Fibroblast of lung (primary cell): Measurements from ENCODE around the gene USP36. TPM values are rescaled to one million over a fixed set of nuclear protein-coding genes. Genes with fewer than 3 reads are reported as not detected.

Experiments
- DNase-seq, 2 donors: peaks; one replicate each; pipeline versions ENCODE4 v3.0.0 to v3.0.0-alpha.2; 2010; ENCODE audit warnings: low read depth in 2 of 2
- H2AFZ ChIP-seq: 2 replicates; pipeline ENCODE4 v1.5.1; 2012; ENCODE audit warnings: low read length, control low read depth, inconsistent platforms
- H3K27ac ChIP-seq: 2 replicates; pipeline ENCODE4 v1.5.1; 2011; ENCODE audit warnings: low read length, control low read depth; ENCODE audit not compliant: insufficient read depth
- H3K27me3 ChIP-seq: 2 replicates; pipeline ENCODE4 v1.5.1; 2011; ENCODE audit warnings: mild to moderate bottlenecking, low read length; ENCODE audit not compliant: control insufficient read depth, insufficient read depth
- H3K36me3 ChIP-seq: 2 replicates; pipeline ENCODE4 v1.5.1; 2011; ENCODE audit warnings: low read length; ENCODE audit not compliant: control insufficient read depth, insufficient read depth
- H3K4me1 ChIP-seq: 2 replicates; pipeline ENCODE4 v1.5.1; 2011; ENCODE audit warnings: low read length; ENCODE audit not compliant: control insufficient read depth, insufficient read depth; ENCODE audit errors: extremely low read depth
- H3K4me2 ChIP-seq: 2 replicates; pipeline ENCODE4 v1.5.1; 2011; ENCODE audit warnings: low read length, control low read depth; ENCODE audit not compliant: insufficient read depth; ENCODE audit errors: extremely low read depth
- H3K4me3 ChIP-seq, 4 experiments: fragments of 200-600 bp in 1 of 4; sonication (generic) in 1 of 4; replicated peaks in 1 of 4; 2 replicates each; pipeline ENCODE4 v1.5.1; 2011 to 2016; ENCODE audit warnings: low read length in 4 of 4, low read depth in 3 of 4, mild to moderate bottlenecking in 3 of 4, control low read depth in 2 of 4, inconsistent platforms in 1 of 4, mixed read lengths in 1 of 4; ENCODE audit not compliant: insufficient read depth in 1 of 4; ENCODE audit errors: control extremely low read depth in 1 of 4
- H3K79me2 ChIP-seq: 2 replicates; pipeline ENCODE4 v1.5.1; 2012; ENCODE audit warnings: mild to moderate bottlenecking, low read length, inconsistent platforms; ENCODE audit not compliant: control insufficient read depth, insufficient read depth
- H3K9ac ChIP-seq: 2 replicates; pipeline ENCODE4 v1.5.1; 2011; ENCODE audit warnings: mild to moderate bottlenecking, low read length, control low read depth; ENCODE audit not compliant: insufficient read depth
- H3K9me3 ChIP-seq: 2 replicates; pipeline ENCODE4 v1.5.1; 2012; ENCODE audit warnings: low read depth, low read length; ENCODE audit not compliant: control insufficient read depth, insufficient read depth
- H4K20me1 ChIP-seq: 2 replicates; pipeline ENCODE4 v1.5.1; 2011; ENCODE audit warnings: low read length; ENCODE audit not compliant: control insufficient read depth, insufficient read depth; ENCODE audit errors: extremely low read depth
- EZH2 ChIP-seq: IDR thresholded peaks from 2 replicates; pipeline ENCODE4 v1.5.1; 2012; ENCODE audit warnings: low read length, control low read depth, mild to moderate bottlenecking; ENCODE audit errors: missing control alignments
- polyA plus RNA-seq, 2 donors: library from polyadenylated mRNA; depleted of rRNA in 1 of 2; stranded (reverse) in 1 of 2; unstranded in 1 of 2; fragments of >200 nt; gene quantifications; 2 replicates each; pipeline ENCODE4 v1.2.1, GENCODE V29; 2011 to 2012; ENCODE audit warnings: missing spikeins in 1 of 2
- total RNA-seq: library from RNA; depleted of rRNA; stranded (reverse); fragments of >200 nt; gene quantifications from 2 replicates; pipeline ENCODE4 v1.2.1, GENCODE V29; 2014
- TF ChIP-seq, protein P1 (sequence below), 2 donors: IDR thresholded peaks in 1 of 2; conservative IDR thresholded peaks in 1 of 2; 1 replicate in 1 of 2; 2 replicates in 1 of 2; pipeline ENCODE4 v1.5.1; 2011 to 2012; ENCODE audit warnings: low read length in 2 of 2, control low read depth in 1 of 2, inconsistent platforms in 1 of 2, low read depth in 1 of 2, mild to moderate bottlenecking in 1 of 2

Gene USP36
- total and polyA plus RNA-seq, 2 donors (not counting 1 experiment from before 2014, with no cell fraction given) = 15.4 to 18.3 TPM

DNA sequence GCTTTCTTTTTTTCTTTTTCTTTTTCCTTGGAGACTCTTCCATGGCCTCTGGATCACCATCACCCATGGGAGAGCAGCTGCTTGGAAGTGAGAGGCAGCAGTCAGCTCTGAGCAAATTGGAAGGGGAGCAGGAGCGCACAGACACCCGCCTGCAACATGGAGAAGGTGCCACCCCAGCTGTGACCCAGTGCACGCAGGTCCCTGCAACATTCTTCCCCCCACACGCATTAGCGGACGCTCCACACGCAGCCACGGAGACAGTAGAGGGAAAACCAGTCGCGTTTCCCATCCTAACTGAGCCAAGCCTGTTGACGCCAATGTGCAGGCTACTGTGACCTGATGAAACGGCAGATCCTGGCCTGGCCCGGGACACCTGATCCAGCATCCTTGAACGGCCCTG, 38.2 kb downstream of the USP36 start:
- TF ChIP-seq EZH2 = no peak
- TF ChIP-seq, protein P1, sequence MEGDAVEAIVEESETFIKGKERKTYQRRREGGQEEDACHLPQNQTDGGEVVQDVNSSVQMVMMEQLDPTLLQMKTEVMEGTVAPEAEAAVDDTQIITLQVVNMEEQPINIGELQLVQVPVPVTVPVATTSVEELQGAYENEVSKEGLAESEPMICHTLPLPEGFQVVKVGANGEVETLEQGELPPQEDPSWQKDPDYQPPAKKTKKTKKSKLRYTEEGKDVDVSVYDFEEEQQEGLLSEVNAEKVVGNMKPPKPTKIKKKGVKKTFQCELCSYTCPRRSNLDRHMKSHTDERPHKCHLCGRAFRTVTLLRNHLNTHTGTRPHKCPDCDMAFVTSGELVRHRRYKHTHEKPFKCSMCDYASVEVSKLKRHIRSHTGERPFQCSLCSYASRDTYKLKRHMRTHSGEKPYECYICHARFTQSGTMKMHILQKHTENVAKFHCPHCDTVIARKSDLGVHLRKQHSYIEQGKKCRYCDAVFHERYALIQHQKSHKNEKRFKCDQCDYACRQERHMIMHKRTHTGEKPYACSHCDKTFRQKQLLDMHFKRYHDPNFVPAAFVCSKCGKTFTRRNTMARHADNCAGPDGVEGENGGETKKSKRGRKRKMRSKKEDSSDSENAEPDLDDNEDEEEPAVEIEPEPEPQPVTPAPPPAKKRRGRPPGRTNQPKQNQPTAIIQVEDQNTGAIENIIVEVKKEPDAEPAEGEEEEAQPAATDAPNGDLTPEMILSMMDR (conservative IDR thresholded peaks at IDR 0.05 in 1 of 2, IDR thresholded peaks at IDR 0.05 in 1 of 2; ENCODE audit: low read depth in 1 of 2, low read length in 2 of 2) = no peak
- Histone ChIP-seq H3K4me1 (no peaks in the 10 kb centered on the region), H3K79me2 (no peaks in the 10 kb centered on the region)

DNA sequence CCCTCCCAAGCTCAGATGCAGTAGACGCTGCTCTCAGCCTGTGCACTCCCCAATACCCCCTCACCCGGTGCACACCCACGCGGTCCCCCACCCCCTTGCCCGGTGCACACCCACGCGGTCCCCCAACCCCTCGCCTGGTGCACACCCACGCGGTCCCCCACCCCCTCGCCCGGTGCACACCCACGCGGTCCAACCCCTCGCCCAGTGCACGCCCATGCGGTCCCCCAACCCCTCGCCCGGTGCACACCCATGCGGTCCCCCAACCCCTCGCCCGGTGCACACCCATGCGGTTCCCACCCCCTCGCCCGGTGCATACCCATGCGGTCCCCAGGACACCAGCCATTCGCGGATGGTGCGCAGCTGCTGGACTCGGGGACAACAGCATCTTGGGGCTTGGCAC, 38.6 kb downstream of the USP36 start:
- Histone ChIP-seq H3K9ac (no peak overlapping the region), H2AFZ (no peak overlapping the region), H3K27me3 (no peaks in the 10 kb centered on the region), H4K20me1 (no peaks in the 10 kb centered on the region), H3K9me3 (no peaks in the 10 kb centered on the region), H3K79me2 (no peaks in the 10 kb centered on the region), H3K4me2 (no peak overlapping the region), H3K4me3 (no peak overlapping the region), H3K36me3 (peaks cover 38% of the 10 kb centered on the region), H3K27ac (no peak overlapping the region), H3K4me1 (no peaks in the 10 kb centered on the region)
- TF ChIP-seq EZH2 = no peak
- TF ChIP-seq, protein P1 (conservative IDR thresholded peaks at IDR 0.05 in 1 of 2, IDR thresholded peaks at IDR 0.05 in 1 of 2; ENCODE audit: low read depth in 1 of 2, low read length in 2 of 2) = no peak
- no peak for DNase-seq

More for the DNA sequence above, 38.2 kb downstream of the USP36 start:
- H2AFZ ChIP-seq = no peak overlapping the region
- H4K20me1 ChIP-seq = no peaks in the 10 kb centered on the region
- no peak for DNase-seq
- H3K9ac ChIP-seq = no peak overlapping the region
- H3K27ac ChIP-seq = no peak overlapping the region
- H3K27me3 ChIP-seq = no peaks in the 10 kb centered on the region
- no peaks in the 10 kb centered on the region for H3K9me3 ChIP-seq
- H3K4me2 ChIP-seq = no peak overlapping the region
- H3K4me3 ChIP-seq = no peak overlapping the region
- peaks cover 38% of the 10 kb centered on the region for H3K36me3 ChIP-seq

DNA sequence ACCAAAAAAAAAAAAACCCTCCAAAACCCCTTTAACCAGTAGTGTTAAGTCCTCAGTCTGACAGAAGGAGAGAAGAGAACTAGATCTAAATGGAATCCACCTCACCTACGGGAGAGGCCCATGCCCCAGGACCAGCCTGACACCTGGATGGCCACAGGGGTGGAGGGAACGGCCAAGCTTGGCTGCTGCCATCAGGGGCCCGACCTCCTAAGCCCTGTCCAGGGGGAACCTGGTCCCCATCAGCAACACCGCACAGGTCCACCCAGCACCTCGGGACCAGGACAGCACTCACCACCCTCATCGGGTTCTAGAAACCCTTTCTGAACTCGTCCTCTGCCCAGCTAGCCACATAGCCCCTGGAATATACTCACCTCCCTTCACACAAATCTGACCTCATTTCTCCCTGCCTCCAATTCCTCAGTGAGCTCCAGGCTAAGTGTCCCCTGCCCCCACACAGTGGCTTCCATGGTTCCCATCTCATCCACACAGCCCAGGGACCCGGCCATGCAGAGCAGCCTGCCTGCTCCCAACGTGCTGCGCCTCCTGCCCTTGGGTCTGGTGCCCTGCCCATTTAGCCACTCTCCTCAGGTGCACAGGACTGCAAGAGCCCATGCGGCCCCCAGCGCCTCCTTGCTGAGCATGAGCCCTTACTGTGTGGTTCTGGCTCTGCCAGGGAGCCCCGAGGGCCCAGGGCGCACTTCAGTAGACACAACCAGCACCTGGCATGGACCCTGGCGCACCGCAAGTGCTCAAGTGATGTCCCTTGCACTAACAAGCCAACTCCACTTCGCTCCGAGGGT, 40.3 kb downstream of the USP36 start:
- TF ChIP-seq, protein P1 (conservative IDR thresholded peaks at IDR 0.05 in 1 of 2, IDR thresholded peaks at IDR 0.05 in 1 of 2; ENCODE audit: low read depth in 1 of 2, low read length in 2 of 2) = no peak
- no peak for TF ChIP-seq EZH2
- H3K4me2 ChIP-seq = no peak overlapping the region
- H3K9me3 ChIP-seq = no peaks in the 10 kb centered on the region
- no peaks in the 10 kb centered on the region for H3K27me3 ChIP-seq
- H4K20me1 ChIP-seq = no peaks in the 10 kb centered on the region
- H3K9ac ChIP-seq = no peak overlapping the region
- no peak overlapping the region for H3K4me3 ChIP-seq
- H3K36me3 ChIP-seq = peaks cover 38% of the 10 kb centered on the region
- no peak overlapping the region for H2AFZ ChIP-seq
- H3K79me2 ChIP-seq = no peaks in the 10 kb centered on the region
- H3K27ac ChIP-seq = no peak overlapping the region
- DNase-seq = no peak
- no peaks in the 10 kb centered on the region for H3K4me1 ChIP-seq
